Activated CD4-positive, alpha-beta T cell treated with anti-CD3 and anti-CD28 coated beads for 36 hours (primary cell): ENCODE data around the gene GLRX2. TPM values are rescaled to one million over a fixed set of nuclear protein-coding genes. Genes with fewer than 3 reads are reported as not detected.
A peak's percentile ranks its signal among the peaks of the same experiment; 100 is the strongest.

Experiments used
- ATAC-seq: fragments of 200-7000 bp; cut with Tn5 transposase; one replicate; pipeline ENCODE4 v1.10.0; 2021; ENCODE audit warnings: mild to moderate bottlenecking, moderate library complexity
- CTCF ChIA-PET: fragments of 350-600 bp; sonication (Branson Sonifier 250); formaldehyde crosslinking; loops from one replicate; lab custom pipeline; 2021; ENCODE audit warnings: antibody characterized with exemption; lab: Charles Lee
- POLR2A ChIA-PET: fragments of 350-600 bp; sonication (Branson Sonifier 250); formaldehyde crosslinking; loops from one replicate; lab custom pipeline; 2021; ENCODE audit warnings: antibody characterized with exemption, inconsistent platforms; lab: Charles Lee
- DNase-seq: peaks from one replicate; pipeline ENCODE4 v3.0.0-alpha.2; 2020
- H3K27ac Mint-ChIP-seq: one replicate; pipeline ENCODE4 v1.8.0; 2021; ENCODE audit warnings: mixed read lengths
- H3K27me3 Mint-ChIP-seq: one replicate; pipeline ENCODE4 v1.8.0; 2021; ENCODE audit warnings: mixed read lengths
- H3K36me3 Mint-ChIP-seq: one replicate; pipeline ENCODE4 v1.8.0; 2021; ENCODE audit warnings: low read depth, mixed read lengths
- H3K4me1 Mint-ChIP-seq: one replicate; pipeline ENCODE4 v1.8.0; 2021; ENCODE audit warnings: mixed read lengths
- H3K4me3 Mint-ChIP-seq: one replicate; pipeline ENCODE4 v1.8.0; 2021; ENCODE audit warnings: mild to moderate bottlenecking, moderate library complexity, mixed read lengths
- H3K9me3 Mint-ChIP-seq: one replicate; pipeline ENCODE4 v1.8.0; 2021; ENCODE audit warnings: low read depth, mixed read lengths
- intact Hi-C, 2 experiments: fragments of 100-400 bp; cut with DNase I in 1 of 2; cut with micrococcal nuclease in 1 of 2; formaldehyde crosslinking; loops; one replicate each; pipeline versions ENCODE4 v1.14.2 to v1.15.1; 2022 to 2024; cut with DNase I, micrococcal nuclease
- total RNA-seq, 2 experiments: library from RNA; stranded (reverse); gene quantifications; one replicate each; pipeline ENCODE4 v1.2.3, GENCODE V29; 2021

GLRX2 gene
- total RNA-seq, 2 experiments from 2014 or later: 29.8 to 30.2 TPM

DNA sequence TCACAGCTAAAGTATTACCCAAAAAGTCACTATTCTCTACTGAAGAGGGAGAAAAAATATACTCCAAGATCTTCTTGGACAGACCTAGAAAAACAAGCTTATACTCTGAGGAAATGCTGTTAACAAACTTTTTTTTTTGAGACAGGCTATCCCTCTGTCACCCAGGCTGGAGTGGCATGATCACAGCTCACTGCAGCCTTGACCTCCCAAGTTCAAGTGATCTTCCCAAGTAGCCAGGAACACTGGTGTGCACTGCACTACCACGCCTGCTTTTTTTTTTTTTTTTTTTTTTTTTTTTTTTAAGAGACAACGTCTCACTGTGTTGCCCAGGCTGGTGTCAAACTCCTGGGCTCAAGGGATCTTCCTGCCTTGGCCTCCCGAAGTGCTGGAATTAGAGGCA lies 17.3 kb downstream of the GLRX2 start:
- no peak for DNase-seq
- intact Hi-C loops: no loop called here
- no peaks in the 10 kb centered on the region for H3K9me3 Mint-ChIP-seq
- ChIA-PET CTCF (interaction anchor here (1.5 kb wide), 1 partner anchor 17 kb away, joined by 4 read pairs; no protein-coding TSS in a partner anchor), POLR2A (no interaction called here)
- no peak overlapping the region for H3K4me3 Mint-ChIP-seq
- peaks cover 21% of the 10 kb centered on the region for H3K36me3 Mint-ChIP-seq
- no peak for ATAC-seq
- no peaks in the 10 kb centered on the region for H3K4me1 Mint-ChIP-seq
- H3K27me3 Mint-ChIP-seq: no peaks in the 10 kb centered on the region
- no peak overlapping the region for H3K27ac Mint-ChIP-seq

- ChIA-PET CTCF (interaction anchor here (1.5 kb wide), 2 partner anchors 15 to 34 kb away, joined by 3 to 4 read pairs; no protein-coding TSS in a partner anchor), POLR2A (no interaction called here)
- Mint-ChIP-seq H3K4me3 (no peak overlapping the region), H3K36me3 (peaks cover 27% of the 10 kb centered on the region), H3K27me3 (no peaks in the 10 kb centered on the region), H3K9me3 (no peaks in the 10 kb centered on the region), H3K27ac (no peak overlapping the region), H3K4me1 (no peaks in the 10 kb centered on the region)
- ATAC-seq (no peak), DNase-seq (no peak)
- intact Hi-C loops: no loop called here
Measured at GRCh38 chr1:193086342-193086741, 18.9 kb downstream of the GLRX2 start.

DNA sequence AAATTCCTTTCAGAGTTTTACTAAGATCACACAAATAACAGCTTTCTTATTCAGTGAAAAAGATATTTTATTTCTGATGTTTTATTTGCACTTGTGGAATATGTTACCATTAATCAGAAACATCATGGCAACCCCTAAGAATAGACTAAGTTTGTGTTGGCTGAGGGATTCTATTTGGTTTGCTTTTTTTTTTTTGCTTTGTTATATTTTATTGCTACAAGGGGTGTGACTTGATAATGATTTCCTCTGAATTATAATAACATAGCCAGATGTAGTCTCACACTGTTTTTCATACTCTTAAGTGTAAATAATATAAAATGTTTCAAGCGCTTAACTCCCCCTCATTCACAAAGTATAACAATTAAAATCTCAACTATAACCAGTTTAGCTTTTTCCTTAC lies 20.0 kb downstream of the GLRX2 start:
- Mint-ChIP-seq H3K27me3 (no peaks in the 10 kb centered on the region), H3K36me3 (peaks cover 31% of the 10 kb centered on the region), H3K27ac (no peak overlapping the region), H3K4me1 (no peaks in the 10 kb centered on the region), H3K9me3 (no peaks in the 10 kb centered on the region), H3K4me3 (no peak overlapping the region)
- POLR2A ChIA-PET: no interaction called here
- DNase-seq (no peak), ATAC-seq (no peak)
- CTCF ChIA-PET: interaction anchor here (0.6 to 1.2 kb wide), 2 partner anchors 18 to 55 kb away, joined by 3 read pairs; no protein-coding TSS in a partner anchor
- intact Hi-C loops: no loop called here

DNA sequence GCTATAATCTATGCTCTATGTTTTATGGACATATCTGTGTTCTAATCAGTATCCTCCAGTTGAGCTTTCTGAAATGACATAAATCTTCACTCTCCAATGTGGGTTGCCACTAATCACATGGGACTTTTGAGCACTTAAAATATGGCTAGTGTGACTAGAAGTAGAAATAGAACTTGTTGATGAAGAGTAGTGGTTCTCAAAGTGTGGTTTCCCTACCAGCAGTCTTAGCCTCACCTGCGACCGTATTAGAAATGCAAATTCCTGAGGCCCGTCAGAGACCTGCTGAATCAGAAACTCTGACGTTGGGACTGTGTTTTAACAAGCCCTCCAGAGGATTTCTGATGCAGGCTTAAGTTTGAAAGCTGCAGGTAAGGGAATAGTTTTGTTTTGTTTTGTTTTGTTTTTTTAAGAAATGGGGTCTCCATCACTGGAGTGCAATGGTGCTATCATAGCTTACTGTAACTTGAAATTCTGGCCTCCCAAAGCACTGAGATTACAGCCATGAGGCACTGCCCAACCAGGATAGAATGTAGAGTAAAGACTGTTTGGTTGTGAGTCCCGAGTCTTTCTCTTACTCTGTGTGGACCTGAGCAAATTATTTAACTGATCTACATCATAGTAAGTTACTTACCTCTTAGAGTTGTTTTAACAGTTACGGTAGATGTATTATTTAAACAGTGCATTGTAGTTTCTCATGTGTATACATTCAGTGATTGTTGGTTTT lies 21.7 kb downstream of the GLRX2 start:
- H3K36me3 Mint-ChIP-seq: peaks cover 45% of the 10 kb centered on the region
- no peak overlapping the region for H3K27ac Mint-ChIP-seq
- no peaks in the 10 kb centered on the region for H3K4me1 Mint-ChIP-seq
- H3K4me3 Mint-ChIP-seq: no peak overlapping the region
- no peaks in the 10 kb centered on the region for H3K9me3 Mint-ChIP-seq
- intact Hi-C loops: no loop called here
- ChIA-PET POLR2A (interaction anchor here (0.6 kb wide), 1 partner anchor 180 kb away, joined by 4 read pairs; no protein-coding TSS in a partner anchor), CTCF (interaction anchor here (2.3 kb wide), 1 partner anchor 12 kb away, joined by 7 read pairs; no protein-coding TSS in a partner anchor)
- DNase-seq: no peak
- no peaks in the 10 kb centered on the region for H3K27me3 Mint-ChIP-seq
- no peak for ATAC-seq

DNA sequence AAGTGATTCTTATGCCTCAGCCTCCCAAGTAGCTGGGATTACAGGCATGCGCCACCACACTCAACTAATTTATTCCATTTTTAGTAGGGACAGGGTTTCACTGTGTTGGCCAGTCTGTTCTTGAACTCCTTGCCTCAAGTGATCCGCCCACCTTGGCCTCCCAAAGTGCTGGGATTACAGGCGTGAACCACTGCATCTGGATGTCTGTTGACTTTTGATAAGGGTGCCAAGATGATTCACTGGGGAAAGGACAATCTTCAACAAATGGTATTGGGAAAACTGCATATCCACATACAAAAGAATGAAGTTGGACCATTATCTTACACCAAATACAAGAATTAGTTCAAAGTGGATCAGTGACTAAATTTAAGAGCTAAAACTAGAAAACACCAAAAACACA lies 26.0 kb downstream of the GLRX2 start:
- DNase-seq (no peak), ATAC-seq (no peak)
- CTCF ChIA-PET: no interaction called here
- Mint-ChIP-seq H3K9me3 (no peaks in the 10 kb centered on the region), H3K36me3 (peaks cover 57% of the 10 kb centered on the region), H3K4me1 (peaks cover 1% of the 10 kb centered on the region), H3K27ac (no peak overlapping the region), H3K27me3 (no peaks in the 10 kb centered on the region), H3K4me3 (no peak overlapping the region)
- intact Hi-C loops: no loop called here
- POLR2A ChIA-PET: no interaction called here

DNA sequence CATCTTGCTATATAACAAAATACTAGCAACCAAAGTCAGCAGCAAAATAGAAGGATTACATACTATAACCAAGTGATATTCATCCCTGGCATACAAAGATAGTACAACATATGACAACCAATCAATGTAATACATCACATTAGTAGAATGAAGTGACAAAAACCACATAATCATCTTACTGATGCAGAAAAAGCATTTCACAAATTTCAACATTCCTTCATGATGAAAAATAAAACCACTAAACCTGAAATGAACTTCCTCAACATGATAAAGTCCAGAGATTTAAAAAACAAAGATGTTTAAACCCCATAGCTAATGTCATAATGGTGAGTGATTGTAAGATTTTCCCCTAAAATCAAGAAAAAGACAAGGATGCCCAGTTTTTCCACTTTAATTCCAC lies 27.2 kb downstream of the GLRX2 start:
- Mint-ChIP-seq H3K4me1 (peaks cover 2% of the 10 kb centered on the region), H3K4me3 (no peak overlapping the region), H3K27ac (no peak overlapping the region), H3K27me3 (no peaks in the 10 kb centered on the region), H3K36me3 (peaks cover 53% of the 10 kb centered on the region), H3K9me3 (no peaks in the 10 kb centered on the region)
- no peak for DNase-seq
- ChIA-PET POLR2A (no interaction called here), CTCF (interaction anchor here (0.9 kb wide), 1 partner anchor 64 kb away, joined by 3 read pairs; no protein-coding TSS in a partner anchor)
- intact Hi-C loops: no loop called here
- ATAC-seq: no peak

DNA sequence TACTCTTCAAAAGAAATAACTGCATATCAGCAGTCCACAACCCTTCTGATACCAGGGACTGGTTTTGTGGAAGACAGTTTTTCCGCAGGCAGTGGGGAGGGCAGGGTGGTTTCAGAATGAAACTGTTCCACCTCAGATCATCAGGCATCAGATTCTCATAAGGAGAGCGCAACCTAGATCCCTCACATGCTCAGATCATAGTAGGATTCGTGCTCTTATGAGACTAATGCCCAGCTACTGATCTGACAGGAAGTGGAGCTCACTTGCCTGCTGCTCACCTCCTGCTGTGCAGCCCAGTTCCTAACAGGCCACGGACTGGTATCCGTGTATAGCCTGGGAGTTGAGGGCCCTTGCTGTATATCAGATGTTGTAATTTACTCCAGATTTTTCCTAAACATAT lies 34.3 kb downstream of the GLRX2 start:
- POLR2A ChIA-PET: no interaction called here
- H3K4me3 Mint-ChIP-seq: no peak overlapping the region
- CTCF ChIA-PET: interaction anchor here (1.1 kb wide), 1 partner anchor 16 kb away, joined by 4 read pairs; no protein-coding TSS in a partner anchor
- peaks cover 44% of the 10 kb centered on the region for H3K4me1 Mint-ChIP-seq
- intact Hi-C loops: loop anchor here in 1 of 2 experiments (1.0 to 2.0 kb wide), 2 partner anchors 11 to 50 kb away; no protein-coding TSS in a partner anchor
- no peaks in the 10 kb centered on the region for H3K27me3 Mint-ChIP-seq
- no peak overlapping the region for H3K27ac Mint-ChIP-seq
- ATAC-seq: peak; percentile 88
- peak; percentile 34 for DNase-seq
- H3K36me3 Mint-ChIP-seq: peaks cover 23% of the 10 kb centered on the region
- peaks cover 3% of the 10 kb centered on the region for H3K9me3 Mint-ChIP-seq

- H3K4me3 Mint-ChIP-seq: no peak overlapping the region
- no peak for ATAC-seq
- H3K9me3 Mint-ChIP-seq: peaks cover 3% of the 10 kb centered on the region
- ChIA-PET CTCF (interaction anchor here (1.1 to 1.2 kb wide), 2 partner anchors 17 to 49 kb away, joined by 3 to 4 read pairs; no protein-coding TSS in a partner anchor), POLR2A (no interaction called here)
- H3K27ac Mint-ChIP-seq: peak overlapping the region; percentile 40
- peaks cover 50% of the 10 kb centered on the region for H3K4me1 Mint-ChIP-seq
- peaks cover 19% of the 10 kb centered on the region for H3K36me3 Mint-ChIP-seq
- intact Hi-C loops: loop anchor here in 1 of 2 experiments (1.0 to 2.0 kb wide), 2 partner anchors 10 to 50 kb away; no protein-coding TSS in a partner anchor
- no peak for DNase-seq
- H3K27me3 Mint-ChIP-seq: no peaks in the 10 kb centered on the region
Measured at GRCh38 chr1:193070386-193070753, 34.8 kb downstream of the GLRX2 start.

DNA sequence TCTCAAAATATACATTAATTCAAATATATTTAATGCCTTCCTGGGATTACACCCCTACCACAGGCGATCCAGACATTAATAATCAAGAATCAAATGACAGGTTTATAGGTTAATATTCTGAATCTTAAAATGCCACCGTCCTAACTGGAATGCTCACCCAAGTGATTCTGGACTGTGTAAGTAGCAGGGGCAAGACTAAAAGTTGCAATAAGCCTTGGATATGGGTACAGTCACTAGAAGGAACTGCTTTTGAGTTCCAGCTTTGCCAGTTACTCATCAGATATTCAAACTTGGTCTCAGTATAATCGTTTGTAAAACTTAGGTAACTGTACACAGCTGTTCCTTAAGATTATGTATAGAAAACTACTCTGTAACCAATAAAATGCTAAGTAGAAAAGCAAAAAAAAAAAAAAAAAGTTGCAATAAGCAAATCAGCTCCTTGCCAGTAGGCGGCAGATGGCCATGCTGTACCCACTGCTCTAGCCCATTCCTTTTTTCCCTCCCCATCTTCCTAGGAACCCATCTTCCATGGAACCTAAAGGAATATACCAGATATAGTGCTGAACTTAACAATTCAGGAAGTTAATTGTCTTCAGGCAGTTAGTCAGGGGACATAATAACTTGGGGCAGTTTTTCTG lies 35.3 kb downstream of the GLRX2 start:
- Mint-ChIP-seq H3K27me3 (no peaks in the 10 kb centered on the region), H3K4me3 (no peak overlapping the region), H3K4me1 (peaks cover 54% of the 10 kb centered on the region), H3K36me3 (peaks cover 19% of the 10 kb centered on the region), H3K9me3 (peaks cover 3% of the 10 kb centered on the region), H3K27ac (peak overlapping the region; percentile 40)
- intact Hi-C loops: loop anchor here in 1 of 2 experiments (1.0 to 2.0 kb wide), 2 partner anchors 10 to 51 kb away; no protein-coding TSS in a partner anchor
- POLR2A ChIA-PET: interaction anchor here (0.5 kb wide), 1 partner anchor 676 kb away, joined by 3 read pairs; no protein-coding TSS in a partner anchor
- ATAC-seq: no peak
- DNase-seq: no peak
- CTCF ChIA-PET: interaction anchor here (1.2 kb wide), 1 partner anchor 50 kb away, joined by 3 read pairs; no protein-coding TSS in a partner anchor

- Mint-ChIP-seq H3K4me3 (no peak overlapping the region), H3K36me3 (peaks cover 17% of the 10 kb centered on the region), H3K27me3 (no peaks in the 10 kb centered on the region), H3K9me3 (peaks cover 3% of the 10 kb centered on the region), H3K4me1 (peaks cover 67% of the 10 kb centered on the region), H3K27ac (peak overlapping the region; percentile 53)
- ChIA-PET CTCF (interaction anchor here (0.7 to 1.0 kb wide), 2 partner anchors 9 to 113 kb away, joined by 3 to 4 read pairs; partner anchors contain the start of gene UCHL5), POLR2A (no interaction called here)
- ATAC-seq: no peak
- no peak for DNase-seq
- intact Hi-C loops: no loop called here
Measured at GRCh38 chr1:193068013-193068412, 37.2 kb downstream of the GLRX2 start.

DNA sequence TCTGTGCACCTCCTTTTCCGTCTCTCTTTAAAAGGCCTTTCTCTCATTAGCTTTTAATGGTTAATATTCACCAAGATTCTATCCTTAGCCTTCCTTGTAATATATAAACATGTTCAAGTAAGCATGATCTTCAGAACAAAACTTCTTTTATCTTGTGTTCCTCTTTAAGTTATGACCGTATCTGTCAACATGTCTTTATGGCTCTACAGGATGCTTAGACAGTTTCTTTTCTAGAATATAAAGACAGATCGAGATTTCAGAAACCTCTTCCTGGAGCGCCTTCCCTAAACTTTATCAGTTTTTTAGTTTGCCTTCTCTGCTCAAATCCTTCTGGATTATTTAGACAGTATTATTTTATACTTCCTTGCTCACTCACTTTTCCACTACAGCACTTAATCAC lies 38.6 kb downstream of the GLRX2 start:
- ATAC-seq (no peak), DNase-seq (no peak)
- ChIA-PET POLR2A (no interaction called here), CTCF (interaction anchor here (0.9 to 1.2 kb wide), 2 partner anchors 27 to 35 kb away, joined by 3 read pairs; no protein-coding TSS in a partner anchor)
- H3K27ac Mint-ChIP-seq: peak overlapping the region; percentile 40
- no peak overlapping the region for H3K4me3 Mint-ChIP-seq
- H3K9me3 Mint-ChIP-seq: peaks cover 8% of the 10 kb centered on the region
- no peaks in the 10 kb centered on the region for H3K27me3 Mint-ChIP-seq
- peaks cover 74% of the 10 kb centered on the region for H3K4me1 Mint-ChIP-seq
- peaks cover 22% of the 10 kb centered on the region for H3K36me3 Mint-ChIP-seq
- intact Hi-C loops: no loop called here
